PC-3 (cell line): ENCODE results near the gene CIC. TPM values are rescaled to one million over a fixed set of nuclear protein-coding genes. Genes with fewer than 3 reads are reported as not detected.
"Not testable (repeated sequence)": the region's sequence is repeated elsewhere in the genome, so short reads cannot be mapped to it uniquely, and the experiment has no call there.

ENCODE experiments used
- ATAC-seq: fragments of 200-7000 bp; cut with Tn5 transposase; 2 replicates; pipeline ENCODE4 v1.9.1; 2020; ENCODE audit warnings: mild to moderate bottlenecking, moderate library complexity
- BruUV-seq: library from RNA; stranded (reverse); fragments of 400-500 nt; replicated peaks from 2 replicates; lab custom pipeline; 2021; lab: Mats Ljungman, UMichigan
- CTCF ChIA-PET: fragments of 300-600 bp; sonication (Branson Sonifier 250); formaldehyde crosslinking; loops from one replicate; lab custom pipeline; 2022; ENCODE audit warnings: antibody characterized with exemption; lab: Charles Lee
- POLR2A ChIA-PET: fragments of 300-600 bp; sonication (Branson Sonifier 250); formaldehyde crosslinking; loops from one replicate; lab custom pipeline; 2022; ENCODE audit warnings: antibody characterized with exemption; ENCODE audit not compliant: unreplicated experiment; lab: Charles Lee
- DNase-seq: peaks from one replicate; pipeline ENCODE4 v3.0.0-alpha.2; 2015
- H2AFZ ChIP-seq: fragments of 300-600 bp; sonication (generic); 2 replicates; pipeline ENCODE4 v1.6.0; 2016; ENCODE audit warnings: antibody characterized with exemption, low read length
- H3F3A ChIP-seq: fragments of 300-600 bp; sonication (generic); one replicate; pipeline ENCODE4 v1.6.0; 2017; ENCODE audit warnings: antibody characterized with exemption, low read length, control low read depth, mild to moderate bottlenecking; ENCODE audit not compliant: unreplicated experiment
- H3K27ac ChIP-seq: fragments of 300-600 bp; sonication (generic); 2 replicates; pipeline ENCODE4 v1.5.1; 2016; ENCODE audit warnings: mild to moderate bottlenecking, low read length
- H3K27me3 ChIP-seq: fragments of 300-600 bp; sonication (generic); 2 replicates; pipeline ENCODE4 v1.6.1; 2016; ENCODE audit warnings: low read length, mixed read lengths
- H3K36me3 ChIP-seq: fragments of 300-600 bp; sonication (generic); 2 replicates; pipeline ENCODE4 v1.6.1; 2016; ENCODE audit warnings: low read depth, mixed run types, low read length, mixed read lengths
- H3K4me1 ChIP-seq: fragments of 300-600 bp; sonication (generic); 2 replicates; pipeline ENCODE4 v1.5.1; 2016; ENCODE audit warnings: low read length; ENCODE audit not compliant: insufficient read depth
- H3K4me2 ChIP-seq: fragments of 300-600 bp; sonication (generic); 2 replicates; pipeline ENCODE4 v1.6.0; 2016; ENCODE audit warnings: low read length
- H3K4me3 ChIP-seq: fragments of 300-600 bp; sonication (generic); 2 replicates; pipeline ENCODE4 v1.5.1; 2016; ENCODE audit warnings: mild to moderate bottlenecking, low read length, mixed read lengths
- H3K79me2 ChIP-seq: fragments of 300-600 bp; sonication (generic); 2 replicates; pipeline ENCODE4 v1.6.1; 2017; ENCODE audit warnings: low read length, mixed read lengths
- H3K9ac ChIP-seq: fragments of 300-600 bp; sonication (generic); 2 replicates; pipeline ENCODE4 v1.6.0; 2016; ENCODE audit warnings: mild to moderate bottlenecking, low read length
- H3K9me2 ChIP-seq: fragments of 300-600 bp; sonication (generic); replicated peaks from 2 replicates; pipeline ENCODE4 v1.6.1; 2016; ENCODE audit warnings: mixed run types, low read length, mixed read lengths
- H3K9me3 ChIP-seq: fragments of 300-600 bp; sonication (generic); 2 replicates; pipeline ENCODE4 v1.6.1; 2016; ENCODE audit warnings: low read length, mixed read lengths
- H4K20me1 ChIP-seq: fragments of 300-600 bp; sonication (generic); 2 replicates; pipeline ENCODE4 v1.6.1; 2016; ENCODE audit warnings: low read length, mixed read lengths
- CTCF ChIP-seq: fragments of 300-600 bp; sonication (generic); conservative IDR thresholded peaks from 2 replicates; pipeline ENCODE4 v1.5.1; 2017; ENCODE audit warnings: antibody characterized with exemption, low read depth, mild to moderate bottlenecking, low read length
- EZH2 ChIP-seq: fragments of 300-600 bp; sonication (generic); IDR thresholded peaks from one replicate; pipeline ENCODE4 v1.6.1; 2017; ENCODE audit warnings: antibody characterized with exemption, mild to moderate bottlenecking, low read length; ENCODE audit not compliant: unreplicated experiment
- EZH2phosphoT487 ChIP-seq: fragments of 300-600 bp; sonication (generic); IDR thresholded peaks from 2 replicates; pipeline ENCODE4 v1.6.1; 2018; ENCODE audit warnings: mild to moderate bottlenecking, antibody characterized with exemption, low read length, borderline replicate concordance
- intact Hi-C: fragments of 100-400 bp; cut with micrococcal nuclease; formaldehyde crosslinking; loops from 2 replicates; pipeline ENCODE4 v1.9.0; 2023
- total RNA-seq: library from RNA; depleted of rRNA; stranded (reverse); fragments of >200 nt; gene quantifications from 2 replicates; pipeline ENCODE4 v1.2.3, GENCODE V29; 2014

The CIC gene
- total RNA-seq, 1 experiment from 2014 or later: 9.8 TPM

- H3K79me2 ChIP-seq: peaks cover 34% of the 10 kb centered on the region
- H3K4me2 ChIP-seq: no peak overlapping the region
- intact Hi-C loops: no loop called here
- POLR2A ChIA-PET: no interaction called here
- H3K36me3 ChIP-seq: no peaks in the 10 kb centered on the region
- H3K4me3 ChIP-seq: no peak overlapping the region
- DNase-seq (no peak), ATAC-seq (no peak)
- TF ChIP-seq CTCF (no peak), EZH2 (no peak), EZH2phosphoT487 (no peak)
- no peak overlapping the region for H3K27ac ChIP-seq
- H3K9me2 ChIP-seq: no peaks in the 10 kb centered on the region
- no peak overlapping the region for H3K9ac ChIP-seq
- H3K4me1 ChIP-seq: peaks cover 8% of the 10 kb centered on the region
- H2AFZ ChIP-seq: no peak overlapping the region
- H3K9me3 ChIP-seq: no peaks in the 10 kb centered on the region
- no peaks in the 10 kb centered on the region for H3K27me3 ChIP-seq
- H3F3A ChIP-seq: no peaks in the 10 kb centered on the region
- no peaks in the 10 kb centered on the region for H4K20me1 ChIP-seq
- BruUV-seq: no TSS peak
- CTCF ChIA-PET: no interaction called here
Measured at GRCh38 chr19:42328106-42328505, 59.1 kb downstream of the CIC start.

GRCh38 chr19:42328854-42329253 is 59.8 kb downstream of the CIC start:
- Histone ChIP-seq H3K9ac (no peak overlapping the region), H3K27ac (no peak overlapping the region), H3K4me1 (peaks cover 8% of the 10 kb centered on the region), H3K9me3 (no peaks in the 10 kb centered on the region), H3F3A (no peaks in the 10 kb centered on the region), H3K4me2 (no peak overlapping the region), H3K79me2 (peaks cover 34% of the 10 kb centered on the region), H4K20me1 (no peaks in the 10 kb centered on the region), H3K4me3 (no peak overlapping the region), H3K9me2 (no peaks in the 10 kb centered on the region), H3K27me3 (no peaks in the 10 kb centered on the region), H3K36me3 (no peaks in the 10 kb centered on the region), H2AFZ (no peak overlapping the region)
- intact Hi-C loops: no loop called here
- ChIA-PET CTCF (no interaction called here), POLR2A (no interaction called here)
- BruUV-seq: no TSS peak
- ATAC-seq (no peak), DNase-seq (no peak)
- no peak for TF ChIP-seq EZH2phosphoT487
- no peak for TF ChIP-seq EZH2
- no peak for TF ChIP-seq CTCF

GRCh38 chr19:42330241-42330711 is 61.2 kb downstream of the CIC start:
- no peaks in the 10 kb centered on the region for H3K9me2 ChIP-seq
- no peak for TF ChIP-seq EZH2
- TF ChIP-seq CTCF: no peak
- TF ChIP-seq EZH2phosphoT487: no peak
- no peaks in the 10 kb centered on the region for H4K20me1 ChIP-seq
- peaks cover 34% of the 10 kb centered on the region for H3K79me2 ChIP-seq
- ATAC-seq (no peak), DNase-seq (no peak)
- BruUV-seq: no TSS peak
- no peak overlapping the region for H3K4me2 ChIP-seq
- no peak overlapping the region for H2AFZ ChIP-seq
- H3K27ac ChIP-seq: no peak overlapping the region
- H3K4me3 ChIP-seq: no peak overlapping the region
- H3K4me1 ChIP-seq: peaks cover 8% of the 10 kb centered on the region
- H3K9me3 ChIP-seq: no peaks in the 10 kb centered on the region
- no peaks in the 10 kb centered on the region for H3K36me3 ChIP-seq
- H3K9ac ChIP-seq: no peak overlapping the region
- POLR2A ChIA-PET: no interaction called here
- H3F3A ChIP-seq: no peaks in the 10 kb centered on the region
- CTCF ChIA-PET: interaction anchor here (1.0 kb wide), 1 partner anchor 84 kb away, joined by 3 read pairs; no protein-coding TSS in a partner anchor
- H3K27me3 ChIP-seq: no peaks in the 10 kb centered on the region
- intact Hi-C loops: no loop called here

GRCh38 chr19:42331333-42331732 is 62.3 kb downstream of the CIC start:
- POLR2A ChIA-PET, H3K4me1 ChIP-seq, H3K4me3 ChIP-seq, H3K9me3 ChIP-seq, intact Hi-C loops, ATAC-seq, H3K36me3 ChIP-seq, H2AFZ ChIP-seq, H4K20me1 ChIP-seq, H3F3A ChIP-seq, H3K4me2 ChIP-seq, H3K9ac ChIP-seq, BruUV-seq, DNase-seq, H3K27ac ChIP-seq, H3K27me3 ChIP-seq, H3K9me2 ChIP-seq: not testable (repeated sequence)
- peaks cover 27% of the 10 kb centered on the region for H3K79me2 ChIP-seq
- CTCF ChIA-PET: interaction anchor here (0.5 kb wide), 1 partner anchor 81 kb away, joined by 3 read pairs; no protein-coding TSS in a partner anchor
